Activated CD4-positive, alpha-beta T cell treated with anti-CD3 and anti-CD28 coated beads, Interleukin-2, amount 50 U/mL, for 48 hours (primary cell): Measurements from ENCODE around the gene SASH1.

Experiments
- DNase-seq, 2 experiments: peaks; one replicate each; pipeline ENCODE4 v3.0.0-alpha.2; 2020

Gene SASH1

GRCh38 chr6:148342350-148343046 lies at the start of gene SASH1:
Gene SASH1, plus strand, starts transcription at chr6:148342838. Its CDS starts 230 bp downstream, at chr6:148343068.
- DNase-seq: peak; percentile 14 to 23

GRCh38 chr6:148293181-148293995 lies 49.2 kb upstream of the SASH1 start:
- no peak for DNase-seq

- DNase-seq: no peak
Observed at GRCh38 chr6:148294059-148294458, 48.6 kb upstream of the SASH1 start.

GRCh38 chr6:148295261-148295887 lies 47.3 kb upstream of the SASH1 start:
- DNase-seq: no peak

- DNase-seq: no peak
Observed at GRCh38 chr6:148296771-148297170, 45.9 kb upstream of the SASH1 start.

- no peak for DNase-seq
Observed at GRCh38 chr6:148298683-148299082, 44.0 kb upstream of the SASH1 start.

- no peak for DNase-seq
Observed at GRCh38 chr6:148303616-148304015, 39.0 kb upstream of the SASH1 start.

GRCh38 chr6:148304976-148305375 lies 37.7 kb upstream of the SASH1 start:
- no peak for DNase-seq

GRCh38 chr6:148306286-148306685 lies 36.4 kb upstream of the SASH1 start:
- DNase-seq: no peak

- no peak for DNase-seq
Observed at GRCh38 chr6:148307405-148307804, 35.2 kb upstream of the SASH1 start.

- no peak for DNase-seq
Observed at GRCh38 chr6:148309301-148309700, 33.3 kb upstream of the SASH1 start.

- DNase-seq: no peak
Observed at GRCh38 chr6:148311966-148312669, 30.5 kb upstream of the SASH1 start.

- DNase-seq: no peak
Observed at GRCh38 chr6:148313488-148313887, 29.1 kb upstream of the SASH1 start.

- DNase-seq: no peak
Observed at GRCh38 chr6:148316308-148316707, 26.3 kb upstream of the SASH1 start.

GRCh38 chr6:148317051-148317450 lies 25.6 kb upstream of the SASH1 start:
- DNase-seq: no peak

- no peak for DNase-seq
Observed at GRCh38 chr6:148317739-148318138, 24.9 kb upstream of the SASH1 start.

GRCh38 chr6:148322704-148323103 lies 19.9 kb upstream of the SASH1 start:
- no peak for DNase-seq

- no peak for DNase-seq
Observed at GRCh38 chr6:148323344-148323743, 19.3 kb upstream of the SASH1 start.

GRCh38 chr6:148324297-148324985 lies 18.2 kb upstream of the SASH1 start:
- DNase-seq: no peak

- DNase-seq: no peak
Observed at GRCh38 chr6:148325316-148326068, 17.1 kb upstream of the SASH1 start.

- DNase-seq: no peak
Observed at GRCh38 chr6:148328876-148329555, 13.6 kb upstream of the SASH1 start.
